ENCODE measurements around the gene LIPH.
"Not testable (repeated sequence)": the region's sequence is repeated elsewhere in the genome, so short reads cannot be mapped to it uniquely, and the experiment has no call there.

LIPH gene

GRCh38 chr3:185489462-185489861 lies 62.9 kb downstream of the LIPH start:
- no peak for DNase-seq (ENCODE audit: low read depth in 2 of 3, low spot score in 1 of 3)

GRCh38 chr3:185488465-185488864 lies 63.9 kb downstream of the LIPH start:
- no peak for DNase-seq (ENCODE audit: low read depth in 2 of 3, low spot score in 1 of 3)

GRCh38 chr3:185486394-185486793 lies 66.0 kb downstream of the LIPH start:
- DNase-seq (ENCODE audit: low read depth in 2 of 3, low spot score in 1 of 3), result no peak

GRCh38 chr3:185484296-185484695 lies 68.1 kb downstream of the LIPH start:
- DNase-seq (ENCODE audit: low read depth in 2 of 3, low spot score in 1 of 3), result no peak

GRCh38 chr3:185479373-185479945 lies 72.9 kb downstream of the LIPH start:
- DNase-seq (ENCODE audit: low read depth in 2 of 3, low spot score in 1 of 3), result no peak

GRCh38 chr3:185477316-185477715 lies 75.1 kb downstream of the LIPH start:
- no peak for DNase-seq (ENCODE audit: low read depth in 2 of 3, low spot score in 1 of 3)

GRCh38 chr3:185474922-185475321 lies 77.5 kb downstream of the LIPH start:
- not testable (repeated sequence) for DNase-seq (ENCODE audit: low read depth in 2 of 3, low spot score in 1 of 3)

- DNase-seq (ENCODE audit: low read depth in 2 of 3, low spot score in 1 of 3), result no peak
Measured at GRCh38 chr3:185473290-185473815, 79.0 kb downstream of the LIPH start.

GRCh38 chr3:185470323-185470722 lies 82.1 kb downstream of the LIPH start:
- DNase-seq (ENCODE audit: low read depth in 2 of 3, low spot score in 1 of 3), result no peak

GRCh38 chr3:185469542-185469941 lies 82.8 kb downstream of the LIPH start:
- DNase-seq (ENCODE audit: low read depth in 2 of 3, low spot score in 1 of 3), result no peak

- DNase-seq (ENCODE audit: low read depth in 2 of 3, low spot score in 1 of 3), result not testable (repeated sequence)
Measured at GRCh38 chr3:185466123-185466522, 86.3 kb downstream of the LIPH start.

- DNase-seq (ENCODE audit: low read depth in 2 of 3, low spot score in 1 of 3), result no peak
Measured at GRCh38 chr3:185465471-185465870, 86.9 kb downstream of the LIPH start.

- no peak for DNase-seq (ENCODE audit: low read depth in 2 of 3, low spot score in 1 of 3)
Measured at GRCh38 chr3:185460719-185461350, 91.6 kb downstream of the LIPH start.

GRCh38 chr3:185460309-185460708 lies 92.1 kb downstream of the LIPH start:
- no peak for DNase-seq (ENCODE audit: low read depth in 2 of 3, low spot score in 1 of 3)

- no peak for DNase-seq (ENCODE audit: low read depth in 2 of 3, low spot score in 1 of 3)
Measured at GRCh38 chr3:185457376-185457775, 95.0 kb downstream of the LIPH start.
